Measurements from ENCODE around the gene RIN2. TPM values are rescaled to one million over a fixed set of nuclear protein-coding genes. Genes with fewer than 3 reads are reported as not detected.

The RIN2 gene
- total and polyA plus RNA-seq, 9 of the 15 experiments (the other 6 are each of a cell fraction or from before 2014, with no cell fraction given), result 0.09 TPM; not detected in 8

GRCh38 chr20:19711126-19711525, 46.9 kb upstream of the RIN2 start:
- no TSS peak for BruUV-seq (replicated peaks)

More at GRCh38 chr20:19711126-19711525, 46.9 kb upstream of the RIN2 start:
- DNase-seq (ENCODE audit: extremely low read depth in 1 of 4, low spot score in 3 of 4), result no peak
- FAIRE-seq, result no peak
- Histone ChIP-seq H3K9ac (ENCODE audit: insufficient read depth in 1 of 2, low read depth in 2 of 2, low read length in 2 of 2) (no peak overlapping the region), H3K79me2 (ENCODE audit: control insufficient read depth, insufficient read depth, low read length) (no peaks in the 10 kb centered on the region), H3K4me1 (replicated peaks in 1 of 2; ENCODE audit: control insufficient read depth in 2 of 2, insufficient read depth in 2 of 2, low read length in 2 of 2) (no peaks in the 10 kb centered on the region), H3K27me3 (ENCODE audit: control insufficient read depth in 2 of 2, insufficient read depth in 2 of 2, low read length in 2 of 2) (no peaks in the 10 kb centered on the region), H3K36me3 (ENCODE audit: control insufficient read depth, insufficient read depth, low read length) (no peaks in the 10 kb centered on the region), H3K4me3 (no peak overlapping the region), H3K4me2 (ENCODE audit: insufficient read depth, low read length) (no peak overlapping the region), H3K9me1 (ENCODE audit: control insufficient read depth, insufficient read depth, low read length) (no peaks in the 10 kb centered on the region), H3K27ac (ENCODE audit: extremely low read depth, low read depth, low read length) (no peak overlapping the region), H4K20me1 (replicated peaks; ENCODE audit: control insufficient read depth, insufficient read depth, low read length) (no peaks in the 10 kb centered on the region), H2AFZ (ENCODE audit: low read depth, low read length) (no peak overlapping the region), H3K9me3 (replicated peaks; ENCODE audit: control insufficient read depth, insufficient read depth, low read depth, low read length) (no peaks in the 10 kb centered on the region)
- TF ChIP-seq CHD1 (IDR thresholded peaks at IDR 0.05; ENCODE audit: low read length) (no peak), RB1 (IDR thresholded peaks at IDR 0.05; ENCODE audit: low read depth) (no peak), GABPB1 (CRISPR knock-in tag; IDR thresholded peaks at IDR 0.05) (no peak), CHCHD3 (CRISPR knock-in tag; IDR thresholded peaks at IDR 0.05) (no peak), SIN3B (IDR thresholded peaks at IDR 0.05; ENCODE audit: low read depth) (no peak), PTRF (tag; IDR thresholded peaks at IDR 0.05) (no peak), ZBTB26 (CRISPR knock-in tag; IDR thresholded peaks at IDR 0.05) (no peak), ZBTB7A (IDR thresholded peaks at IDR 0.05; ENCODE audit: borderline replicate concordance, control insufficient read depth, low read depth, low read length) (no peak), OTX1 (CRISPR knock-in tag; IDR thresholded peaks at IDR 0.05) (no peak), ZNF277 (CRISPR knock-in tag; IDR thresholded peaks at IDR 0.05; ENCODE audit: borderline replicate concordance) (no peak), NELFE (IDR thresholded peaks at IDR 0.05; ENCODE audit: insufficient read depth, insufficient read length) (no peak)
- ChIA-PET CTCF (ENCODE audit: low intra/inter-chr PET ratio) (no interaction called here), POLR2A (no interaction called here)
- intact Hi-C loops (cut with micrococcal nuclease) (no loop called here), in situ Hi-C loops (cut with MboI) (no loop called here)
- no peak for ATAC-seq
- WGBS (ENCODE audit: insufficient coverage, low coverage, missing lambda C conversion rate), result under 1% methylated on average over 11 of the region's 11 CpGs
